GM13977 (cell line): ENCODE data around the gene CACNA1G.

Source experiments
- DNase-seq: peaks from one replicate; pipeline ENCODE4 v3.0.0; 2012; ENCODE audit warnings: low spot score
- in situ Hi-C: fragments of 300-500 bp; cut with MboI; formaldehyde crosslinking; loops from one replicate; pipeline ENCODE4 v1.12.0; 2022; ENCODE audit warnings: low sequenced_read_pairs, low pct_unique_long_range_greater_than_20kb, mixed read lengths, inconsistent platforms; ENCODE audit not compliant: unreplicated experiment
- TF ChIP-seq, protein P1 (sequence below): IDR thresholded peaks from 2 replicates; pipeline ENCODE4 v1.5.1; 2012; ENCODE audit warnings: mild to moderate bottlenecking, control low read depth; ENCODE audit not compliant: insufficient read depth; ENCODE audit errors: extremely low read depth, missing control alignments

CACNA1G gene

DNA sequence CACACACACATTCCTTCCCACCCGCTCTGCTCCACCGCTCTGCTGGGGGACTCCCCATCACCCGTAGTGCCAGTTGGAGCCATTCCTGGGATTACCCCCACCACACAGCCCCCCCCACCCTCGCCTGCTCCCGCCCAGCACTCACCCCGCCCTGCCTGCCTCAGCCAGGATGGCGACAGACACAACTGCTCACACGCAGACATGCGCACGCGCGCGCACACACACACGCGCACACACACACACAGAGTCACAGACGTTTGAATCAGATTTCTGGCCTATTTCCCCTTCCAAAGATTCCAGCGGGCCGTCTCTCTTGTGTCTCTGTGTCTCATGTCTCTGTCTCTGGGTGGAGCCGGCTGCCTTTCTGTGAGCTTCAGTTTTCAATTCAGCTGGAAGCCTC, 4.4 kb downstream of the CACNA1G start:
- no peak for DNase-seq
- in situ Hi-C loops, result no loop called here
- TF ChIP-seq, protein P1, sequence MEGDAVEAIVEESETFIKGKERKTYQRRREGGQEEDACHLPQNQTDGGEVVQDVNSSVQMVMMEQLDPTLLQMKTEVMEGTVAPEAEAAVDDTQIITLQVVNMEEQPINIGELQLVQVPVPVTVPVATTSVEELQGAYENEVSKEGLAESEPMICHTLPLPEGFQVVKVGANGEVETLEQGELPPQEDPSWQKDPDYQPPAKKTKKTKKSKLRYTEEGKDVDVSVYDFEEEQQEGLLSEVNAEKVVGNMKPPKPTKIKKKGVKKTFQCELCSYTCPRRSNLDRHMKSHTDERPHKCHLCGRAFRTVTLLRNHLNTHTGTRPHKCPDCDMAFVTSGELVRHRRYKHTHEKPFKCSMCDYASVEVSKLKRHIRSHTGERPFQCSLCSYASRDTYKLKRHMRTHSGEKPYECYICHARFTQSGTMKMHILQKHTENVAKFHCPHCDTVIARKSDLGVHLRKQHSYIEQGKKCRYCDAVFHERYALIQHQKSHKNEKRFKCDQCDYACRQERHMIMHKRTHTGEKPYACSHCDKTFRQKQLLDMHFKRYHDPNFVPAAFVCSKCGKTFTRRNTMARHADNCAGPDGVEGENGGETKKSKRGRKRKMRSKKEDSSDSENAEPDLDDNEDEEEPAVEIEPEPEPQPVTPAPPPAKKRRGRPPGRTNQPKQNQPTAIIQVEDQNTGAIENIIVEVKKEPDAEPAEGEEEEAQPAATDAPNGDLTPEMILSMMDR, result no peak

DNA sequence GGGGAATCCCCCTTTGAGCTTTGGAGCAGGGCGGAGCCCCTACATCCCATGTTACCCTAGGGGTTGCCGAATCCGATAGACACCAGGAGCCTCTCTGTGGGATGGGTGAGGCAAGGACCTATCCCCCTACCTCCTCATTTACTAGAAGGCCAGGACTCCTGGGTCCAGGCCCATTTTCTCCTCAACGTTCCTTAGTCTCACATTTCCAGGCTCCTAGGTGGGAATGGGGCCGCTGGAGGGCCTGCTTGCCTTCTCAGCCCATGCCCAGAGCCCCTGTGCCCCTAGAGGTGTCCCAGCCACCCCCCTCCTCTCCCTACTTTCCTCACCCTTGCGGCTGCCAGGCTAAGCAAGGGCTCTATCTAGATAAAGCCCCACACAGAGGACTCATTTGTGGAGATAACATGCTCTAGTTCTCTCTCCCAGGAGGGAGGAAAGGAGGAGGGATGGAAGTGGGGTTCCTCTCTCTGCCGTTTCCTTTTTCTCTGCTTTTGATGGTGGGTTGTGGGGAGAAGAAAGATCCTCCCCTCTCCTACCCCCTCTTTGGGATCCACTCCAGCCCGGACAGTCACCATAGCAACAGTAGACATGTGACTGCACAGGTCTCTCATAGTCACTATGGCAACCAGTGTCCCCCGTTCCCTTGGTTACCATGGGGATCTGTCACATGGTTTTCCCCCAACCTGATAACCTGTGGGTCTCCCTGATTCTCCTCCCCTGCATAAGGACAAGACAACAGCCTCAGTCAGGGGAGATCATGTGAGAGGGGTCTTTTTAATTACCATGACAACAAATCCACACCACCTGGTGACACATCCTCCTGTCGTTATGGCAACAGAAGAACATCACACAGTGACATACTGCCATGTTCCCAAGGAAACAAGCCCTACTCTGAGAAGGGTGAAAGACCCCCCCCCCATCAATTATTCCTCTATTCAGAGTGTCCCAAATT, 5.2 kb downstream of the CACNA1G start:
- no peak for DNase-seq
- TF ChIP-seq, protein P1, result no peak
- in situ Hi-C loops, result no loop called here

DNA sequence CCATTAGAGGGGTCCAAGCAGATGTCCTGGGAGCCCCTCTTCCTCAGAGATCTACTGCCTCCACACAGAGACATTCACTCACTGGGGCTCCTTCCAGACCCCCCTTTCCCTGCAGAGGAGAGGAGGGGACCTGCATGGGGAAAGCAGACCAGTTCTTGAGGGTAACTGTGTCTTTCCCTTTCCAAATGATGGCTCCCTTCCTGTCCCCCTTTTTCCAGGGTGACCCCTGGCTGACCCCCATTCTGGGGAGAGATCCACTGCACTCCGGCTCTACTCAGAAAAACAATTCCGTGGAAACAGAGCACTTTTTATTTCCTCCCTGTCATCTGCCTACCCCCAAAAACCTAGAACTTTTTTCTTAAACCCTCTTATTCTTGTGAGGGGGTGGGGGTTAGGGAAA, 6.4 kb downstream of the CACNA1G start:
- no peak for DNase-seq
- TF ChIP-seq, protein P1, result no peak
- in situ Hi-C loops, result no loop called here

DNA sequence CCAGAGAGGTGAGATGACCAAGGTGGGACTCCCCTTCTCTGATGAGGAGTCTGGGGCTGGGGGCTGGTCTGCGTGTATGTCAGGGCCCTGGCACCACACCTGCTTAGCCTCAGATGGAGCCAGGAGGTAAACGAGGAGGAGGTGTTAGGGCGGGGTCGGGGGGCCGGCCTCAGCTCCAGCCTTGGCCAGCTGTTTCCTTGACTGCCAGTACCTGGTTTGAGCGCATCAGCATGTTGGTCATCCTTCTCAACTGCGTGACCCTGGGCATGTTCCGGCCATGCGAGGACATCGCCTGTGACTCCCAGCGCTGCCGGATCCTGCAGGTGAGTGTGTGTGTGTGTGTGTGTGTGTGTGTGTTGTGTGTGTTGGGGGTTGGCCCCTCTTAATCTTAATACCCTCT, 8.1 kb downstream of the CACNA1G start:
- in situ Hi-C loops, result no loop called here
- TF ChIP-seq, protein P1, result no peak
- DNase-seq, result no peak

DNA sequence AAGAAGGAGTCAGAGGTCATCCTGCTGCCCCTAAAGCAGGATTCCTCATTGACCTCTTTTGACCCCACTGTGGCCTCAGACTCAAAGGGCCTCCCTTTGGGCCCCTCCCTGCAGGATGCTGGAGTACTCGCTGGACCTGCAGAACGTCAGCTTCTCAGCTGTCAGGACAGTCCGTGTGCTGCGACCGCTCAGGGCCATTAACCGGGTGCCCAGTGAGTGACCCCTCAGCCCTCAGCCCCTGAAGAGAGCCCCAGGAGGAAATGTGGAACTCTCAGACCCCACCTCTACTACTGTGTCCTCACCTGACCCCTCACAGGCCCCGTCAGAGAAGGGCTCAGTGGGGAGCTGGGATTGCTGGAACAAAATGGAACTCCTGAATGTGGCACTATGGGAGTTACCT, 9.1 kb downstream of the CACNA1G start:
- TF ChIP-seq, protein P1, result no peak
- DNase-seq, result no peak
- in situ Hi-C loops, result no loop called here

DNA sequence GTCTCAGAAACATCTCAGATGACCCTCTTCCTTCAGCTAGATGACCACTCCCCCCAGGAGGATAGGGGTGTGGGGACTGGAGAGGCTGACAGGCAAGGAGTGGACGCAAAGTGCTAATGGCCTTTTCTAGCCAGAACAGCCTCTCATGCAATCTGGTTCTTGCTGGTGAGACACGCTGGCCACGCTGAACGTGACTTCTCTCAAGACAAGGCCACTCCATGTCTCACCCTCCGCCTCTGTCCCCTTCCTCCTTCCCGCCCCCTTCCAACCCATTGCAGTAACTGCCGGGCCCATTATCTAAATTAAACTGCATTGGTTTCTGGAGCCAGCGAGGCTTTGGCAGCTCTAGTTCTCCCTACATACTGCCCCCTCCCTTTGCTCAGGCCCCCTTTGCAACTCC, 9.5 kb downstream of the CACNA1G start:
- no peak for DNase-seq
- in situ Hi-C loops, result no loop called here
- TF ChIP-seq, protein P1, result no peak
